ENCODE data around the gene CCDC68.

The CCDC68 gene

GRCh38 chr18:54960197-54960596, 936 bp upstream of the CCDC68 start:
- DNase-seq = no peak

GRCh38 chr18:54957996-54958395, 1.3 kb downstream of the CCDC68 start:
- no peak for DNase-seq

GRCh38 chr18:54957296-54957832, 1.9 kb downstream of the CCDC68 start:
- no peak for DNase-seq

DNA sequence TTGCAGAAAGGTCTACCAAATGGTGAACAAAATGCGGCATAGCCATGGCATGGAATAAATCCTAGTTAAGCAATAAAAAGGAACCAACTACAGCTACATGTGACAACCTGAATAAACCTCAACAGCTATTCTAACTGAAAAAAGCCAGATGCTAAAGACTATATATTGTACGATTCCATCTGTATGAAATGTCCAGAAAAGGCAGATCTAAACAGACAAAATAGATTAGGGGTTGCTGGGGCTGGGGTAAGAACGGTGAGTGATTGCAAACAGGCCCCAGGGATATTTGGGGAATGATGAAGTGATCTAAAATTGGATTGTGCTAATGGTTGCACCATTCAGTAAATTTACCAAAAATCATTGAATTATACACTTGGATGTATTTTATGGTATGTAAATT, 2.8 kb downstream of the CCDC68 start:
- DNase-seq = no peak

GRCh38 chr18:54952026-54952425, 7.2 kb downstream of the CCDC68 start:
- DNase-seq = no peak

GRCh38 chr18:54950221-54950620, 9.0 kb downstream of the CCDC68 start:
- no peak for DNase-seq

DNA sequence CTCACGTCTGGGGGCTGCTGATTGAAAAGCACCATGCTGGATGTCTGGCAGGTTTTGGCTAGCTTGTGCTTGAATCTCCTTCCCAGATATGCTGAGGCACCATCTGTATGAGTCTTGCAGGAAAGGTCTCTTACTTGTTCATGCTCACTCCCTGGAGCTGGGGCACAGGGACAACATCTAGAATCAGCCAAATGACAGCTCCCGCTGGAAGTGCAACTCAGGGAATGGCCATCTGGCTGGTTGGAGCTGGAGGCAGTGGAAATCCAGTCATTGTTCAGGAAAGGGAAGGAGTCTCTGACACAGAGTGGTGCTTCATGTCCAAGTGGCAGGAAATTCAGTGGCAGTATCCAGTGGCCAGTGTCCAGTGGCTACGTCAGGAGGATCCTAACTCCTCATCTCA, 9.7 kb downstream of the CCDC68 start:
- DNase-seq = no peak

- no peak for DNase-seq
Observed at GRCh38 chr18:54948350-54948837, 10.9 kb downstream of the CCDC68 start.

GRCh38 chr18:54947091-54947490, 12.2 kb downstream of the CCDC68 start:
- DNase-seq = no peak

- DNase-seq = no peak
Observed at GRCh38 chr18:54946149-54946581, 13.1 kb downstream of the CCDC68 start.

DNA sequence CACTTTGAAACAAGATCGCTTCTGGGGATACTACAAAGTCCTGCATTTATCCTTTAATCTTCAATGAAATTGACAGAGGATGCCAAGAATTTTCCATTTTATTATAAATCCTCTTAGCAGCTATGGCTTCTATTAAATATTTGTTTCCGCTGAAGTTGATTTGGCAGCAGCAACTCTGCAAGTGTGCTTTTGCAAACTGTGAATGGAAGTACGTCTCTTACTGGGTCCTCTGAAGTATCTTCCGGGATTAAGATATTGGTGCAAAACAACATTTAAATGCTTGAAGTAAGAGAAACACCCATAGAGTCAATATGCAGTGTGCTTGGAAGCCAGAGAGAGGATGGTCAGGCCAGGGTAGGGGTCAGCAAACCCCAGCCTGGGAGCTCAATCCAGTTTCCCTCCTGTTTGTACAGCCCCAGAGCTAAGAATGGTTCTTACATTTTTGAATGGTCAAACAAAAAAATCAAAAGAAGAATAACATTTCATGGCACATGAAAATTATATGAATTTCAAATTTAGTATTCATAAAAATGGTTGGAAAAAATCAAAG, 13.6 kb downstream of the CCDC68 start:
- DNase-seq = no peak

DNA sequence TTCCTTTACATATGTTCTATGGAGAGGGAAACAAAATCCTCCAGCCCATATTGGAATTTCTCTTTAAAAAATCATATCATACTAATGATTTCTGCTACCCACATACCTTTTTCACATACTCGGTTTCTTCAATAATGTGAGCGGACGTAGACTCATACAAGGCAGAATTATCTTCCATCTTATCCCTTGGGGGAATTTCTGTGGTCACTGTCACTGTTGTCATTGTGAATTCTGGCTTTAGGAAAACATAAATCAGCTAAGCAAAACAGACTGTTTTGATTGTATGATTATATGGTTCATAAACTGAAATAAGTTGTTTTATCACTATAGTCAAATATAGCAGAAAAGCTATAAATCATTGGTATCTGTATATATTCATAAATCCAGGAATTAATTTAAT, 16.7 kb downstream of the CCDC68 start:
- DNase-seq = no peak

- no peak for DNase-seq
Observed at GRCh38 chr18:54942144-54942543, 17.1 kb downstream of the CCDC68 start.

GRCh38 chr18:54939361-54939917, 19.8 kb downstream of the CCDC68 start:
- DNase-seq = no peak

DNA sequence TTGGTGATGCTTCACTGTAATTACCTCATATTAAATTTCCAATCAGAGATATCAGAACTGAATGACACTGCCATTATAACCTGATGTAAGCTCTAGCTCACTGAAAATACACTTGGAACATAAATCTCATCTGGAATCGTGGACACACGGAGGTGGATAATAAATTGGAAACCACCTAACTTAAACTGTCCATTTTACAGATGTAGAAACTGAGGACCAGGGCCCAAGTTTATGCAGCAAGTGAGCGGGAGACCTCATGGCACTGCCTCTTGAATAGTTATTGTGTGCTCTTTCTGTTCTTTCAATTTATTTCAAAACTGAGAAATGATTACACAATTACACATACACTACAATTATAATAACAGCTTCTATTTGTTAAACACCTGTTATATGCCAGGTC, 20.8 kb downstream of the CCDC68 start:
- DNase-seq = no peak

- DNase-seq = no peak
Observed at GRCh38 chr18:54932472-54932871, 26.8 kb downstream of the CCDC68 start.

- DNase-seq = no peak
Observed at GRCh38 chr18:54931152-54931551, 28.1 kb downstream of the CCDC68 start.

DNA sequence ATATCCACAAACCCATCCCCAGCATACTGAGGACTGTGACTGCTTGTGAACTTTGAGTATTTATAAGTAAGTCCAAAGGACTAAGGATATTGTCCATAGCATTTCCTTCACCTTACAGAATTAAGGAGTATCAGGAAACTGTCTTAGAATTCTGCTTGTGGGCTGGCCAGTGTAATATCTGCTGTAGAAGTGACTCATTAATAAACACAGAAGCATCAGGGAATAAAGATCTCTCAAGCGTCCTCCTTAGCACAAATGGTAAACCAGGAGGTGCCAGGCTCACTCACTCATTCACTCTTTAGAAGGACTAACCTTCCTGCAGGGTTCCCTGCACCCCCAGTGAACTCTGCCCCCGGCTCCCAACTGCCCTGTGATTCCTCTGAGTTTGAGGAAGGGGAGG, 31.0 kb downstream of the CCDC68 start:
- no peak for DNase-seq

DNA sequence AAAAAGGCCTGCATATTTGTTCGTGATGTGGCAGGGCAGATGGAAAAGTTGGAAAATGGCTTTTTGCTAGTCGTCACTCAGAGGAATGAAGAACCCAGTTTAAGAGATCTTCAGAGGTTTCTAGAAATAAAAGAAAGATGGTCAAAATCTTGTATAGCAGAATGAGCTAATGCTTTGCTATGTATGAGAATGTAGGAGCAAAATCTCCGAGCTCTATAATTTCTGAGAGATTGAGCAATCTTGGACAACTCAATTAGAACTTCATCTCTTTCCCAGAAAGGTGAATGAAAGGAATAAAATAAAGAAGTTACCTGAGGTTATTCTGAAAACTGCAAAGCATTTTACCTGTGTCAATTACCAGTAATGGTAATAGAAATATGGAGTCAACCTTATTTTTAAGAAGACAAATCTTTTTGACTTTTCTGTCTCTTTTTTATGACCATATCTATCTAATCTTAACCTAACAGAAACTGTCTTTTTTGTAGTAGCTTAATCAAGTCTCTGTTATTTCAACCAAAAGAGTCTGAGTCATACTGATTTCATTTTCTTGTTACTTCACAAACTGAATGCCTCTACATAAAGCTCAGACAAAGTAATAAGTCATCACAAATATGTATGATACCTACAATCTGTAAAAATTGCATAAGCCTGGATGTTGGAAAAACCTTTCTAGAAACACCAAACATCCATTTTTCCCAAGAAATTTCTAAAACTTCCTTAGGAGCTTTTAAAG, 32.5 kb downstream of the CCDC68 start:
- DNase-seq = no peak

DNA sequence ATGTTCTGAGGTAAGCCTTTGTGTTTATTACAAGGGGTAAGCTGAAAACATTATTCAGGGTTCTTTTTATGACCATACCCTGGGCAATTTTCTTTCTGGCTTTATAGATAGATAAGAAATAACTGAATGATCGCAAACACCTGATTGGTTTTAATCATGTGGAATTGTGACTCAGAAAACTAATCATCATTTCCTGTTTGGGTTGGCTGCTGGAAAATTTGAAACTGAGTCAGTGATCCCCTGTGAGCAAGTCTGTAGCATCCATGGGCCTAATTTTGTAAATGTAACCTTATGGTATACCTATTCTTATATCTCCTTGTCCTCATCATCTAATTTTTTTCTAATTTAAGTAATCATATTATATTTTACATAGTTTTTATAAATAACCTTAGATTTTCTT, 34.3 kb downstream of the CCDC68 start:
- DNase-seq = no peak

- DNase-seq = no peak
Observed at GRCh38 chr18:54923339-54923956, 35.8 kb downstream of the CCDC68 start.

- DNase-seq = no peak
Observed at GRCh38 chr18:54919412-54919811, 39.8 kb downstream of the CCDC68 start.

GRCh38 chr18:54918060-54918459, 41.2 kb downstream of the CCDC68 start:
- no peak for DNase-seq

GRCh38 chr18:54916507-54916906, 42.8 kb downstream of the CCDC68 start:
- DNase-seq = no peak

Measured in NCI-H446 (cell line).